Measurements from ENCODE around the gene MRPL34.

GRCh38 chr19:17259118-17259780, 46.4 kb upstream of the MRPL34 start:
- no peak for TF ChIP-seq CTCF (IDR thresholded peaks at IDR 0.05; ENCODE audit: poor library complexity)
- TF ChIP-seq EZH2 (IDR thresholded peaks at IDR 0.05; ENCODE audit: borderline replicate concordance), result no peak
